GM12892 (cell line): ENCODE data around the gene MSH2.

Source experiments
- POLR2A ChIP-seq: IDR thresholded peaks from 2 replicates; pipeline ENCODE4 v1.6.1; 2011; ENCODE audit warnings: low read depth, low read length, control low read depth
- POLR2AphosphoS5 ChIP-seq: IDR thresholded peaks from 2 replicates; pipeline ENCODE4 v1.6.1; 2011; ENCODE audit warnings: low read depth, low read length, control low read depth

DNA sequence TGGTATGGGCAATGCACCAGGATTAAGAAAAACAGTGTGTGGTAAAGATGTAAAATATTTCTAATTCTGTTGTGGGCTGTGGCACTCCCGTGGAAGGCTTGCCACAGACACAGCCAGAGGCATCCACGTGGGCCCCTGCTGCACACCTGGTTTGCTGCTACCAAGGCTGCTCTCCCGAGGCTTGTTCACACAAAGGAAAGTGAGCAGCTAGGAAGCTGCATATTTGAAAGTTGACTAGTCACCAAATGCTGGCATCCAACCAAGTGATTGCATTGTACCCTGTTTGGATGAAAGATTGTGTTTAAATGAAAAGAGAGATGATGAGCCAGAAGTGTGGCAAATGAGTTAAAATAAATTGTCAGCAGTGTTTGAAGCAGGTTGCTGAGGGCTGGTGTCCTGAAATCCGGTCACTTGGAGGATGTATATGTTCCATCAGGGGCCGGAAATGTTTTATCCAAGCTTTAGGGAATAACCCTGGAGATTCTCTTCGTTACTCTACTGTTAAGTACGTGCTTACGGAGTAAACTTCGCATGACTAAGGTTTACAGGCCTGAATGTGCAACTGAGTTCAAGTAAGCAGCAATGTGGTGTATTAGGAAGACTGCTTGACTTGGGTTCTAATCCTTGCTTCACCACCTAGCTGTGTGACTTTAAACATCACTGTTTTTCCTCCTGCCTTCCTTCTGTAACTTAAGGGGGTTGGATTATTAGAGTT lies 86.1 kb downstream of the MSH2 start:
- TF ChIP-seq POLR2A = no peak
- no peak for TF ChIP-seq POLR2AphosphoS5
